Measurements from ENCODE around the gene FAM124B.

The FAM124B gene

GRCh38 chr2:224345492-224345891, 56.4 kb downstream of the FAM124B start:
- Mint-ChIP-seq H3K27ac (no peak overlapping the region), H3K36me3 (no peaks in the 10 kb centered on the region), H3K27me3 (peaks cover 1% of the 10 kb centered on the region), H3K4me3 (no peak overlapping the region), H3K9me3 (peaks cover 7% of the 10 kb centered on the region), H3K4me1 (no peaks in the 10 kb centered on the region)

- no peak overlapping the region for H3K4me3 Mint-ChIP-seq
- H3K27ac Mint-ChIP-seq = no peak overlapping the region
- peaks cover 2% of the 10 kb centered on the region for H3K36me3 Mint-ChIP-seq
- peaks cover 7% of the 10 kb centered on the region for H3K9me3 Mint-ChIP-seq
- peaks cover 4% of the 10 kb centered on the region for H3K27me3 Mint-ChIP-seq
- no peaks in the 10 kb centered on the region for H3K4me1 Mint-ChIP-seq
Observed at GRCh38 chr2:224343226-224343625, 58.7 kb downstream of the FAM124B start.

GRCh38 chr2:224335991-224336390, 65.9 kb downstream of the FAM124B start:
- H3K4me3 Mint-ChIP-seq = no peak overlapping the region
- no peak overlapping the region for H3K27ac Mint-ChIP-seq
- no peaks in the 10 kb centered on the region for H3K4me1 Mint-ChIP-seq
- peaks cover 2% of the 10 kb centered on the region for H3K36me3 Mint-ChIP-seq
- H3K9me3 Mint-ChIP-seq = no peaks in the 10 kb centered on the region
- H3K27me3 Mint-ChIP-seq = peaks cover 3% of the 10 kb centered on the region

- H3K4me3 Mint-ChIP-seq = no peak overlapping the region
- H3K4me1 Mint-ChIP-seq = no peaks in the 10 kb centered on the region
- H3K9me3 Mint-ChIP-seq = no peaks in the 10 kb centered on the region
- no peaks in the 10 kb centered on the region for H3K27me3 Mint-ChIP-seq
- H3K27ac Mint-ChIP-seq = no peak overlapping the region
- no peaks in the 10 kb centered on the region for H3K36me3 Mint-ChIP-seq
Observed at GRCh38 chr2:224334726-224335125, 67.2 kb downstream of the FAM124B start.

GRCh38 chr2:224333726-224334482, 68.0 kb downstream of the FAM124B start:
- H3K27ac Mint-ChIP-seq = no peak overlapping the region
- no peak overlapping the region for H3K4me3 Mint-ChIP-seq
- no peaks in the 10 kb centered on the region for H3K9me3 Mint-ChIP-seq
- no peaks in the 10 kb centered on the region for H3K27me3 Mint-ChIP-seq
- H3K4me1 Mint-ChIP-seq = no peaks in the 10 kb centered on the region
- no peaks in the 10 kb centered on the region for H3K36me3 Mint-ChIP-seq

GRCh38 chr2:224331698-224332097, 70.2 kb downstream of the FAM124B start:
- H3K27ac Mint-ChIP-seq = no peak overlapping the region
- no peak overlapping the region for H3K4me3 Mint-ChIP-seq
- no peaks in the 10 kb centered on the region for H3K36me3 Mint-ChIP-seq
- peaks cover 8% of the 10 kb centered on the region for H3K27me3 Mint-ChIP-seq
- no peaks in the 10 kb centered on the region for H3K4me1 Mint-ChIP-seq
- no peaks in the 10 kb centered on the region for H3K9me3 Mint-ChIP-seq

GRCh38 chr2:224328798-224329197, 73.1 kb downstream of the FAM124B start:
- H3K9me3 Mint-ChIP-seq = no peaks in the 10 kb centered on the region
- H3K27me3 Mint-ChIP-seq = peaks cover 8% of the 10 kb centered on the region
- no peaks in the 10 kb centered on the region for H3K36me3 Mint-ChIP-seq
- H3K4me1 Mint-ChIP-seq = no peaks in the 10 kb centered on the region
- no peak overlapping the region for H3K4me3 Mint-ChIP-seq
- no peak overlapping the region for H3K27ac Mint-ChIP-seq
